Gastrocnemius medialis (tissue), 4 donors: ENCODE data around the gene TNS3. TPM values are rescaled to one million over a fixed set of nuclear protein-coding genes. Genes with fewer than 3 reads are reported as not detected.

ENCODE experiments used
- ATAC-seq, 2 donors: fragments of 150-250 bp; one replicate each; pipeline ENCODE4 v1.9.1; 2016
- DNase-seq, 2 donors: peaks; one replicate each; pipeline ENCODE4 v3.0.0-alpha.2; 2019
- H3K27ac ChIP-seq, 4 donors: fragments of 200-600 bp; sonication (generic); 1 replicate in 1 of 4; 2 replicates in 3 of 4; pipeline ENCODE4 v1.5.1; 2016 to 2018; ENCODE audit warnings: mild to moderate bottlenecking in 2 of 4, moderate library complexity in 1 of 4
- H3K27me3 ChIP-seq, 3 donors: fragments of 200-600 bp; sonication (generic) in 2 of 3; 1 replicate in 1 of 3; 2 replicates in 2 of 3; pipeline versions ENCODE4 v1.5.1 to v1.6.0; 2016 to 2019; ENCODE audit warnings: mild to moderate bottlenecking in 1 of 3, moderate library complexity in 1 of 3
- H3K36me3 ChIP-seq, 2 donors: fragments of 200-600 bp; sonication (generic) in 1 of 2; one replicate each; pipeline ENCODE4 v1.5.1; 2017 to 2018
- H3K4me1 ChIP-seq, 2 donors: fragments of 200-600 bp; sonication (generic) in 1 of 2; one replicate each; pipeline ENCODE4 v1.5.1; 2016 to 2017; ENCODE audit warnings: mild to moderate bottlenecking in 2 of 2
- H3K4me3 ChIP-seq, 4 donors: fragments of 200-600 bp; sonication (generic) in 3 of 4; 1 replicate in 1 of 4; 2 replicates in 3 of 4; pipeline ENCODE4 v1.5.1; 2016 to 2019; ENCODE audit warnings: mild to moderate bottlenecking in 2 of 4
- H3K9me3 ChIP-seq, 3 donors: fragments of 200-600 bp; sonication (generic) in 2 of 3; 1 replicate in 1 of 3; 2 replicates in 2 of 3; pipeline ENCODE4 v1.5.1; 2016 to 2019
- CTCF ChIP-seq, 5 experiments: fragments of 450-650 bp in 3 of 5; fragments of 200-600 bp in 2 of 5; sonication (generic) in 2 of 5; IDR thresholded peaks in 4 of 5; conservative IDR thresholded peaks in 1 of 5; 1 replicate in 4 of 5; 2 replicates in 1 of 5; pipeline ENCODE4 v1.5.1; 2016 to 2019; ENCODE audit warnings: antibody characterized with exemption in 5 of 5, mild to moderate bottlenecking in 3 of 5, moderate library complexity in 3 of 5
- POLR2A ChIP-seq, 2 donors: fragments of 450-650 bp; IDR thresholded peaks; one replicate each; pipeline ENCODE4 v1.6.1; 2017; ENCODE audit warnings: antibody characterized with exemption in 2 of 2, mild to moderate bottlenecking in 2 of 2, moderate library complexity in 2 of 2
- in situ Hi-C, 4 donors: fragments of 200-750 bp; cut with MboI; loops; one replicate each; pipeline versions ENCODE4 v1.15.0 to v1.8.0; 2017; ENCODE audit warnings: low sequenced_read_pairs in 4 of 4
- intact Hi-C: fragments of 100-400 bp; cut with DNase I; formaldehyde crosslinking; loops from one replicate; pipeline ENCODE4 v1.15.1; 2023; ENCODE audit warnings: low total_unique reads
- total RNA-seq, 4 donors: library from RNA; depleted of rRNA; stranded (reverse); fragments of >200 nt; gene quantifications; one replicate each; pipeline versions ENCODE4 v1.1.0 to v1.2.3, GENCODE V29; 2016

The TNS3 gene
- total RNA-seq, 4 donors from 2014 or later: 39.4 to 64.3 (median 50.5) TPM

- H3K36me3 ChIP-seq: no peaks in the 10 kb centered on the region
- peaks cover 22 to 26% of the 10 kb centered on the region in 2 donors for H3K4me1 ChIP-seq
- DNase-seq: no peak
- no peaks in the 10 kb centered on the region for H3K27me3 ChIP-seq
- H3K4me3 ChIP-seq: no peak overlapping the region
- no peaks in the 10 kb centered on the region for H3K9me3 ChIP-seq
- no peak overlapping the region for H3K27ac ChIP-seq
- in situ Hi-C loops (no loop called here), intact Hi-C loops (loop anchor here (5.0 kb wide), 1 partner anchor 78 kb away; the partner anchor contains the start of gene TNS3)
- no peak for ATAC-seq
- no peak for TF ChIP-seq CTCF (IDR thresholded peaks at IDR 0.05 in 4 of 5, conservative IDR thresholded peaks at IDR 0.05 in 1 of 5)
- TF ChIP-seq POLR2A (IDR thresholded peaks at IDR 0.05): no peak
Measured at GRCh38 chr7:47504551-47505311, 77.2 kb downstream of the TNS3 start.

GRCh38 chr7:47503281-47503680 lies 78.6 kb downstream of the TNS3 start:
- peaks cover 22 to 26% of the 10 kb centered on the region in 2 donors for H3K4me1 ChIP-seq
- DNase-seq (no peak), ATAC-seq (peak in 1 of 2 donors; percentile 22)

GRCh38 chr7:47502240-47502877 lies 79.6 kb downstream of the TNS3 start:
- in situ Hi-C loops (no loop called here), intact Hi-C loops (no loop called here)
- no peak for TF ChIP-seq CTCF (IDR thresholded peaks at IDR 0.05 in 4 of 5, conservative IDR thresholded peaks at IDR 0.05 in 1 of 5)
- TF ChIP-seq POLR2A (IDR thresholded peaks at IDR 0.05): no peak
- H3K36me3 ChIP-seq: no peaks in the 10 kb centered on the region
- DNase-seq (no peak), ATAC-seq (no peak)
- H3K4me1 ChIP-seq: peaks cover 17 to 27% of the 10 kb centered on the region in 2 donors
- H3K4me3 ChIP-seq: no peak overlapping the region
- H3K9me3 ChIP-seq: no peaks in the 10 kb centered on the region
- no peaks in the 10 kb centered on the region for H3K27me3 ChIP-seq
- no peak overlapping the region for H3K27ac ChIP-seq

More at GRCh38 chr7:47503281-47503680, 78.6 kb downstream of the TNS3 start:
- intact Hi-C loops: no loop called here
- Histone ChIP-seq H3K4me3 (no peak overlapping the region), H3K27ac (no peak overlapping the region), H3K27me3 (no peaks in the 10 kb centered on the region), H3K9me3 (no peaks in the 10 kb centered on the region), H3K36me3 (no peaks in the 10 kb centered on the region)
- in situ Hi-C loops: no loop called here
- TF ChIP-seq CTCF (IDR thresholded peaks at IDR 0.05 in 4 of 5, conservative IDR thresholded peaks at IDR 0.05 in 1 of 5) (no peak), POLR2A (IDR thresholded peaks at IDR 0.05) (no peak)

- Histone ChIP-seq H3K4me1 (peaks cover 11 to 25% of the 10 kb centered on the region in 2 donors), H3K9me3 (no peaks in the 10 kb centered on the region), H3K4me3 (no peak overlapping the region), H3K27me3 (no peaks in the 10 kb centered on the region), H3K27ac (no peak overlapping the region), H3K36me3 (no peaks in the 10 kb centered on the region)
- DNase-seq (no peak), ATAC-seq (no peak)
- TF ChIP-seq POLR2A (IDR thresholded peaks at IDR 0.05) (no peak), CTCF (IDR thresholded peaks at IDR 0.05 in 4 of 5, conservative IDR thresholded peaks at IDR 0.05 in 1 of 5) (no peak)
- intact Hi-C loops (no loop called here), in situ Hi-C loops (no loop called here)
Measured at GRCh38 chr7:47501406-47501805, 80.5 kb downstream of the TNS3 start.
